ENCODE results near the gene SLC39A9. TPM values are rescaled to one million over a fixed set of nuclear protein-coding genes. Genes with fewer than 3 reads are reported as not detected.

Gene SLC39A9
- total RNA-seq, 1 donor from 2014 or later, result 17.2 TPM

- Histone ChIP-seq H3K4me3 (no peak overlapping the region), H3K9me3 (replicated peaks) (no peaks in the 10 kb centered on the region), H3K4me1 (no peaks in the 10 kb centered on the region), H3K36me3 (peaks cover 19% of the 10 kb centered on the region), H3K27me3 (ENCODE audit: low read depth) (no peaks in the 10 kb centered on the region), H3K27ac (replicated peaks) (no peak overlapping the region)
- intact Hi-C loops (cut with micrococcal nuclease), result no loop called here
- TF ChIP-seq, protein P1, sequence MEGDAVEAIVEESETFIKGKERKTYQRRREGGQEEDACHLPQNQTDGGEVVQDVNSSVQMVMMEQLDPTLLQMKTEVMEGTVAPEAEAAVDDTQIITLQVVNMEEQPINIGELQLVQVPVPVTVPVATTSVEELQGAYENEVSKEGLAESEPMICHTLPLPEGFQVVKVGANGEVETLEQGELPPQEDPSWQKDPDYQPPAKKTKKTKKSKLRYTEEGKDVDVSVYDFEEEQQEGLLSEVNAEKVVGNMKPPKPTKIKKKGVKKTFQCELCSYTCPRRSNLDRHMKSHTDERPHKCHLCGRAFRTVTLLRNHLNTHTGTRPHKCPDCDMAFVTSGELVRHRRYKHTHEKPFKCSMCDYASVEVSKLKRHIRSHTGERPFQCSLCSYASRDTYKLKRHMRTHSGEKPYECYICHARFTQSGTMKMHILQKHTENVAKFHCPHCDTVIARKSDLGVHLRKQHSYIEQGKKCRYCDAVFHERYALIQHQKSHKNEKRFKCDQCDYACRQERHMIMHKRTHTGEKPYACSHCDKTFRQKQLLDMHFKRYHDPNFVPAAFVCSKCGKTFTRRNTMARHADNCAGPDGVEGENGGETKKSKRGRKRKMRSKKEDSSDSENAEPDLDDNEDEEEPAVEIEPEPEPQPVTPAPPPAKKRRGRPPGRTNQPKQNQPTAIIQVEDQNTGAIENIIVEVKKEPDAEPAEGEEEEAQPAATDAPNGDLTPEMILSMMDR (IDR thresholded peaks at IDR 0.05; ENCODE audit: borderline replicate concordance), result no peak
- no peak for DNase-seq
Measured at GRCh38 chr14:69439521-69440270, 41.2 kb downstream of the SLC39A9 start.

GRCh38 chr14:69441948-69442347 is 43.5 kb downstream of the SLC39A9 start:
- TF ChIP-seq, protein P1 (IDR thresholded peaks at IDR 0.05; ENCODE audit: borderline replicate concordance), result no peak
- intact Hi-C loops (cut with micrococcal nuclease), result no loop called here
- no peak overlapping the region for H3K4me3 ChIP-seq
- H3K27ac ChIP-seq (replicated peaks), result no peak overlapping the region
- no peaks in the 10 kb centered on the region for H3K4me1 ChIP-seq
- no peak for DNase-seq
- H3K36me3 ChIP-seq, result peaks cover 22% of the 10 kb centered on the region
- H3K9me3 ChIP-seq (replicated peaks), result no peaks in the 10 kb centered on the region
- H3K27me3 ChIP-seq (ENCODE audit: low read depth), result no peaks in the 10 kb centered on the region

- TF ChIP-seq, protein P1 (IDR thresholded peaks at IDR 0.05; ENCODE audit: borderline replicate concordance), result no peak
- H3K27me3 ChIP-seq (ENCODE audit: low read depth), result no peaks in the 10 kb centered on the region
- no peaks in the 10 kb centered on the region for H3K9me3 ChIP-seq (replicated peaks)
- intact Hi-C loops (cut with micrococcal nuclease), result no loop called here
- H3K4me1 ChIP-seq, result no peaks in the 10 kb centered on the region
- no peak overlapping the region for H3K4me3 ChIP-seq
- DNase-seq, result no peak
- H3K27ac ChIP-seq (replicated peaks), result no peak overlapping the region
- H3K36me3 ChIP-seq, result peaks cover 22% of the 10 kb centered on the region
Measured at GRCh38 chr14:69443296-69443805, 44.9 kb downstream of the SLC39A9 start.

GRCh38 chr14:69449216-69449615 is 50.7 kb downstream of the SLC39A9 start:
- intact Hi-C loops (cut with micrococcal nuclease), result no loop called here

DNA sequence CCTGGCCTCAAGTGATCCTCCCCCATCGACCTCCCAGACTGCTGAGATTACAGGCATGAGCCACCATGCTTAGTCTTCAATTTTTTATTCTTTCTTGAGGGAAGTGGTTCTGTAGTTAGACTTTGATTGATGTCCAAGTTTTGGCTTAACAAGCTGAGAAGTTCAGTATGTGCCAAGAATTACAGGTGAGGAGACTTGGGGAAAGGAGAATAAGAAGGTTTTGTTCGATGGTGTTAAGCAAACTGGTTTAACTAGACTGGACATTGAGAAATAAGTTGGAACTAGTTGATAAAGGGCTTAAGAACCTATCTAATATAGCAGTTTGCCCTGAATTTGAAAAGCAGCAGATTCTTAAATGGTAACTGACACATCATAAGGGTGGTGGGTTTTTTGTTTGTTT is 53.4 kb downstream of the SLC39A9 start:
- Histone ChIP-seq H3K27me3 (ENCODE audit: low read depth) (no peaks in the 10 kb centered on the region), H3K36me3 (peaks cover 33% of the 10 kb centered on the region), H3K4me3 (no peak overlapping the region), H3K4me1 (no peaks in the 10 kb centered on the region), H3K27ac (replicated peaks) (no peak overlapping the region), H3K9me3 (replicated peaks) (no peaks in the 10 kb centered on the region)
- no peak for DNase-seq
- TF ChIP-seq, protein P1 (IDR thresholded peaks at IDR 0.05; ENCODE audit: borderline replicate concordance), result no peak
- intact Hi-C loops (cut with micrococcal nuclease), result no loop called here

More at GRCh38 chr14:69449216-69449615, 50.7 kb downstream of the SLC39A9 start:
- Histone ChIP-seq H3K27me3 (ENCODE audit: low read depth) (no peaks in the 10 kb centered on the region), H3K9me3 (replicated peaks) (no peaks in the 10 kb centered on the region), H3K4me1 (no peaks in the 10 kb centered on the region), H3K4me3 (no peak overlapping the region), H3K27ac (replicated peaks) (no peak overlapping the region), H3K36me3 (peaks cover 20% of the 10 kb centered on the region)
- TF ChIP-seq, protein P1 (IDR thresholded peaks at IDR 0.05; ENCODE audit: borderline replicate concordance), result no peak
- no peak for DNase-seq
